Measurements from ENCODE around the gene LAMA3. TPM values are rescaled to one million over a fixed set of nuclear protein-coding genes. Genes with fewer than 3 reads are reported as not detected.

LAMA3 gene
- total and polyA plus RNA-seq, 12 donors: 0.89 to 5.3 (median 3.3) TPM

- no peaks in the 10 kb centered on the region for H3K27me3 ChIP-seq
- no peaks in the 10 kb centered on the region for H3K9me3 ChIP-seq
- H3K36me3 ChIP-seq: peaks cover 0 to 52% (median 0%) of the 10 kb centered on the region in 9 donors
- WGBS, 2 donors: 89 to 93% methylated on average over 3 of the region's 3 CpGs
- no peak for DNase-seq
- intact Hi-C loops (cut with DNase I): loop anchor here in 4 of 10 donors (5.0 to 10.0 kb wide), 3 partner anchors 48 to 174 kb away; no protein-coding TSS in a partner anchor
- no peak overlapping the region for H3K4me3 ChIP-seq
- no peaks in the 10 kb centered on the region for H3K4me1 ChIP-seq
- TF ChIP-seq CTCF (IDR thresholded peaks at IDR 0.05): no peak
- no peak for ATAC-seq
- H3K27ac ChIP-seq: no peak overlapping the region
These were observed 261.4 kb downstream of the LAMA3 start for GRCh38 chr18:23950644-23951043.

GRCh38 chr18:23951206-23951605 is 262.0 kb downstream of the LAMA3 start:
- H3K4me1 ChIP-seq: no peaks in the 10 kb centered on the region
- no peak overlapping the region for H3K27ac ChIP-seq
- no peaks in the 10 kb centered on the region for H3K9me3 ChIP-seq
- WGBS, 2 donors: 88 to 89% methylated on average over 5 of the region's 5 CpGs
- H3K27me3 ChIP-seq: no peaks in the 10 kb centered on the region
- peaks cover 0 to 52% (median 0%) of the 10 kb centered on the region in 9 donors for H3K36me3 ChIP-seq
- intact Hi-C loops (cut with DNase I): loop anchor here in 4 of 10 donors (5.0 to 10.0 kb wide), 3 partner anchors 49 to 174 kb away; no protein-coding TSS in a partner anchor
- DNase-seq: no peak
- no peak overlapping the region for H3K4me3 ChIP-seq
- TF ChIP-seq CTCF (IDR thresholded peaks at IDR 0.05): no peak
- no peak for ATAC-seq

- ATAC-seq (no peak), DNase-seq (no peak)
- H3K9me3 ChIP-seq: no peaks in the 10 kb centered on the region
- intact Hi-C loops (cut with DNase I): loop anchor here in 4 of 10 donors (5.0 to 10.0 kb wide), 3 partner anchors 52 to 171 kb away; no protein-coding TSS in a partner anchor
- 94 to 98% methylated on average over 2 of the region's 2 CpGs for WGBS, 2 donors
- no peaks in the 10 kb centered on the region for H3K27me3 ChIP-seq
- TF ChIP-seq CTCF (IDR thresholded peaks at IDR 0.05): no peak
- no peak overlapping the region for H3K27ac ChIP-seq
- H3K4me3 ChIP-seq: no peak overlapping the region
- peaks cover 0 to 52% (median 0%) of the 10 kb centered on the region in 9 donors for H3K36me3 ChIP-seq
- H3K4me1 ChIP-seq: peaks cover 0 to 3% (median 0%) of the 10 kb centered on the region in 9 donors
These were observed 264.7 kb downstream of the LAMA3 start for GRCh38 chr18:23953984-23954383.

GRCh38 chr18:23956483-23956882 is 267.2 kb downstream of the LAMA3 start:
- no peak for TF ChIP-seq CTCF (IDR thresholded peaks at IDR 0.05)
- no peaks in the 10 kb centered on the region for H3K9me3 ChIP-seq
- DNase-seq (no peak), ATAC-seq (no peak)
- no peak overlapping the region for H3K27ac ChIP-seq
- 89 to 94% methylated on average over 5 of the region's 5 CpGs for WGBS, 2 donors
- intact Hi-C loops (cut with DNase I): loop anchor here in 3 of 10 donors (10.0 kb wide), 2 partner anchors 158 to 168 kb away; no protein-coding TSS in a partner anchor
- H3K27me3 ChIP-seq: no peaks in the 10 kb centered on the region
- peaks cover 0 to 33% (median 0%) of the 10 kb centered on the region in 9 donors for H3K36me3 ChIP-seq
- peaks cover 0 to 3% (median 0%) of the 10 kb centered on the region in 9 donors for H3K4me1 ChIP-seq
- no peak overlapping the region for H3K4me3 ChIP-seq

Measured in heart right ventricle (tissue), 16 donors.